Stimulated activated CD4-positive, alpha-beta T cell treated with anti-CD3 and anti-CD28 coated beads, Interleukin-15, amount 100 ng/mL, for 48 hours (primary cell): Measurements from ENCODE around the gene IL16.

Experiments
- DNase-seq, 2 donors: peaks; one replicate each; pipeline ENCODE4 v3.0.0-alpha.2; 2020; ENCODE audit warnings: low read depth in 2 of 2

IL16 gene

GRCh38 chr15:81293728-81294515, 97.2 kb downstream of the IL16 start:
- DNase-seq: peak; percentile 62 to 68

GRCh38 chr15:81294516-81294880, 97.8 kb downstream of the IL16 start:
- DNase-seq: no peak

- no peak for DNase-seq
Observed at GRCh38 chr15:81295486-81296121, 98.9 kb downstream of the IL16 start.

- DNase-seq: no peak
Observed at GRCh38 chr15:81296186-81296585, 99.5 kb downstream of the IL16 start.

- peak; percentile 65 to 66 for DNase-seq
Observed at GRCh38 chr15:81296673-81297072, 100.0 kb downstream of the IL16 start.

- DNase-seq: no peak
Observed at GRCh38 chr15:81297147-81297572, 100.5 kb downstream of the IL16 start.

GRCh38 chr15:81297603-81298575, 101.2 kb downstream of the IL16 start:
- DNase-seq: peak in 1 of 2 donors; percentile 37

- DNase-seq: no peak
Observed at GRCh38 chr15:81298611-81299010, 101.9 kb downstream of the IL16 start.

GRCh38 chr15:81299156-81299555, 102.5 kb downstream of the IL16 start:
- no peak for DNase-seq

- DNase-seq: no peak
Observed at GRCh38 chr15:81299630-81300273, 103.1 kb downstream of the IL16 start.

GRCh38 chr15:81301385-81301784, 104.7 kb downstream of the IL16 start:
- DNase-seq: no peak

GRCh38 chr15:81301815-81302399, 105.2 kb downstream of the IL16 start:
- DNase-seq: no peak

- no peak for DNase-seq
Observed at GRCh38 chr15:81302701-81303109, 106.0 kb downstream of the IL16 start.

- no peak for DNase-seq
Observed at GRCh38 chr15:81303244-81304225, 106.9 kb downstream of the IL16 start.

GRCh38 chr15:81304226-81304625, 107.5 kb downstream of the IL16 start:
- DNase-seq: no peak

- no peak for DNase-seq
Observed at GRCh38 chr15:81308260-81308659, 111.6 kb downstream of the IL16 start.

GRCh38 chr15:81309647-81310450, 113.2 kb downstream of the IL16 start:
- DNase-seq: no peak

GRCh38 chr15:81310480-81310879, 113.8 kb downstream of the IL16 start:
- no peak for DNase-seq

GRCh38 chr15:81311752-81312464, 115.2 kb downstream of the IL16 start:
- DNase-seq: no peak
